HL-60/S4 treated with retinoic acid at 250 ng/mL for 4 days and 3 days (cell line): ENCODE results near the gene SLC39A11.
"Not testable (repeated sequence)": the region's sequence is repeated elsewhere in the genome, so short reads cannot be mapped to it uniquely, and the experiment has no call there.

Experiments used
- in situ Hi-C: fragments of 300-500 bp; cut with MboI; formaldehyde crosslinking; loops from 2 replicates; pipeline ENCODE4 v1.7.0; 2022; ENCODE audit warnings: low sequenced_read_pairs

The SLC39A11 gene

GRCh38 chr17:72732893-72733618 lies 359.4 kb downstream of the SLC39A11 start:
- in situ Hi-C loops, result loop anchor here (25.0 kb wide), 1 partner anchor 629 kb away; no protein-coding TSS in a partner anchor

GRCh38 chr17:72730077-72730476 lies 362.4 kb downstream of the SLC39A11 start:
- in situ Hi-C loops, result loop anchor here (25.0 kb wide), 1 partner anchor 632 kb away; no protein-coding TSS in a partner anchor

DNA sequence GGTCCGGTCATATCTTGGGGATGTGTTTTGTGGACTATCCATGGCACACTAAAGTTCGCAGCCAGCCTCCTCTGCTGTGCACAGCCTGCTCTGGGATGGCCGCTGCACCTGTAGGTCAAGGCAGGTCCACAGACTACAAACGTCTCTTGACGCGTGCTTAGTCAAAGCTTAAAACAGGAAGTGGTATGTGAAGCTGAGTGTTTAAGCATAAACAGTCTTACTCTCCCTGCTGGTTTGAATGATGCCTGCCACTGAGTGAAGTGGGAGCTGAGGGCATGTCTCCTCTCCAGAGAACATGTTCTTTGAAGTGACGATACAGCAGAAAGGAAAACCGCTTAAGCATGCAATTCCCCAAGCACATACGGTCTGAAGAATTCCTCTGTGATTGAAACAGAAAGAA lies 365.6 kb downstream of the SLC39A11 start:
- in situ Hi-C loops, result loop anchor here (10.0 to 25.0 kb wide), 2 partner anchors 458 to 635 kb away; no protein-coding TSS in a partner anchor

DNA sequence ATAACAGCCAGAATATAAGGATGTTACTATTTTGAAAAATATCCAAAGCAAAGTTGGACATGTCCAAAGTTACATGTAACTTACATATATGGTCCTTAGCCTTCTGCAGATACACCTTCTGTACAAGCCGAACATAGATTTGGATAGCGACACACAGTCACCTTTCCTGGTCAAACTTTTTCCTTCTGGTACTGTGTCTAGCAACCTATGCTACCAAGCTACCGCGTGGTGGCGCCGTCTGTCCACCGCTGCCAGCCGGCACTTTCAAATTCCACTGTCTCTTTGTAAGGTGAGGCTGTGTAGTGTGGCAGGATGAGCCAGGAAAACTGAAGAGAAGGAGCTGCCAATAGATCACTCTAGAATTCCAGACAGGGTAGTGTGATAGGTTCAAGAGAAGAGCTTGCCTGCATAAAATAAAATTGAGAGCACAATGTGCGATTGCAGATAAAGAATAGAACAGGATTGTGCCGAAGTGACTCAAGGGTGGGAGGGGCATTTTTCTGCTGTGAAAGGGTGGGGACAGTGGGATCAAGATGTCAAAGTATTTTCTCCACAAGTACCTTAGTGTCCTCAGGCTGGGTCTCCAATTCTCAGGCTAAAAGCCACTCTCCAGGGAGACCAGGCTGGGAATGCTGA lies 366.9 kb downstream of the SLC39A11 start:
- in situ Hi-C loops, result loop anchor here (10.0 to 25.0 kb wide), 2 partner anchors 459 to 637 kb away; no protein-coding TSS in a partner anchor

DNA sequence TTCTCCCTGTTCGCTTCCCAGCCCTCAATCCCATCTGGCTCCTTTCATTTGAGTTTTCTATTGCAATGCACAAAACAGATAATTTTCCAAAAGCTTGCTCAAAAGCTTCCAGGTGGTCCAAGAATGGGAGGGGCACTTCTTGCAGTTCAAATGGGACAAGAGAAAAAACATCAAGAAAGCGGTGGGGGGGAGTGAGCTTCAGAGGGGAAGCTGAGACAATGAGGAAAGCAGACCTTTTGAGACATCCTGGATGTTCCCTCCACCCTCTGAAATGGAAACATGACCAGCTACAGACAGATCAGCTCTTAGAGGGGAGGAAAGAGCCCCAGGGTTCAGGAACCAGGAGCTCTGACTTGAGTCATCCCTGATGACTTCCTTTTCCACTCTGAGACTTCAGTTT lies 368.2 kb downstream of the SLC39A11 start:
- in situ Hi-C loops, result loop anchor here (10.0 kb wide), 1 partner anchor 461 kb away; no protein-coding TSS in a partner anchor

DNA sequence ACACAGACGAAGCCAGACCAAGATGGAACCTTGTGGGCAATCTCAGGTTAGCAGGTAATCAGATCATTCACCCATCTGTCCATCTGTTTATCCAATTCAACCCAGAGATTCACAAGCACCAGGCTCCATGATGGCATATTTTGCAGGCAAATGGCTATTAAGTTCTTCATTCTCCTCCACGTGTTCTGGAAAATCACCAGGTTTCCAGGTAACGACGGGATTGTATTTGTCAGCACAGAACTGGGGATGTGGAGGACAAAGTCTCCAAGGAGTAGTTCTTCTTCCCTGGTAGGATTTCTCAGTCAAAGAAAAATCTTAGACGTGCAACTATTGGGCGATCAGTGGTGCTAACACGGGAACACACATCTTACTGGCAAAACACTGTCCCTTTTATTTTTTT lies 368.8 kb downstream of the SLC39A11 start:
- in situ Hi-C loops, result loop anchor here (10.0 kb wide), 1 partner anchor 461 kb away; no protein-coding TSS in a partner anchor

DNA sequence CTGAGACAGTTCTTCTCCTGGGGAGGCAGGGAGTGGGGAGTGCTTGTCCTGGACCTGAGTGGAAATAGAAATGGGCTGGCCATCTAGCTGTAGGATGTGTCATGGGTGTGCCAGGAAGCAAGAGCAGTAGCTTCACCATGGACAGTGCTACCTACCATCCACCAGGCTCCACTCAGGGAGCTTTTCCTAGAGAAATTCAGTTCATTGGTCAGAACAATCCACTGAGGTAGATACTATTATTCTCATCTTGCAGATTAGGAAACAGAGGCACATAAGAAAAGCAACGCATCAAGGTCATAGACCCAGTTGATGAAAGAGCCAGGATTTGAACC lies 372.0 kb downstream of the SLC39A11 start:
- in situ Hi-C loops, result loop anchor here (10.0 kb wide), 1 partner anchor 464 kb away; no protein-coding TSS in a partner anchor

DNA sequence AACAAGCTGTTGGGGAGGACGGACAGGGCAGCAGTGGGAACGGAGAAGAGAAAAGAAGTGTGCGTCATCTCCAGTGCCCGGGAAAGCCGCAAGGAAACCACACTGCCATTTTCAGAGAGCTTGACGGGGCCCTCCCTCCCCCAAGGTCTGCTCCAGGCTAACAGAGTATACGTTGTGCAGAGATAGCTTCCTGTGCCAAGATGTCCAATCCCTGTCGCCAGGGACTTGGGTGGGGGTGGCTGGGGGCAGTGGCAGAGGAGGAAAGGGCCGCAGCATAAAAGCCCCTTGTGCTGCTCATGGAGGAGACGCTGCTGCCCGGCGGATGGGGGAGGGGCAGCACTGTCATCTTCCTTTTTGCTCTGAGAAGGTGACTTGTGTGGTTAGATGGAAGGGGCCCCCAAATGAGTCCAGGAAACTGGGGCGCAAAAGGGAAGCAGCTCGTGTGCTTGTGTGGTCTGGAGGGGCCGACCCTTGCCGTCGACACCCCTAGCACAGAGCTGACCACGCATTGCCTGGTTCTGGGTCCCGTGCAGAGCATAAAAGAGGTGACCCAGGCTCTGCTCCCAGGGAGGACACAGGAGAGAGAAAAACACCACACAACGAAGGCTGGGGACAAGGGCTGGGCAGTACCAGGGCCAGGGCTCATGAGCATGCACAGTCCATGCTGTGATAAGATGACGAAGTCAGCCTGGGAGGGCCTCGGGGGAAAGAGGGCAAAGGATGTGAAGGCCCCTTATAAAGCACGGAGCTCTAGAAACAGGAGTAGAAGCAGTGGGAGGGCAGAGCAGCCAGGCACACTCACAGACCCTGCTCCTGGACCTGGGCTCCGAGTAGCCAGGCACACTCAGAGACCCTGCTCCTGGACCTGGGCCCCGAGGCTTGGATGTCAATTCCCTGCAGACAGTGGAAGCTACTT lies 372.7 kb downstream of the SLC39A11 start:
- in situ Hi-C loops, result loop anchor here (10.0 kb wide), 1 partner anchor 465 kb away; no protein-coding TSS in a partner anchor

DNA sequence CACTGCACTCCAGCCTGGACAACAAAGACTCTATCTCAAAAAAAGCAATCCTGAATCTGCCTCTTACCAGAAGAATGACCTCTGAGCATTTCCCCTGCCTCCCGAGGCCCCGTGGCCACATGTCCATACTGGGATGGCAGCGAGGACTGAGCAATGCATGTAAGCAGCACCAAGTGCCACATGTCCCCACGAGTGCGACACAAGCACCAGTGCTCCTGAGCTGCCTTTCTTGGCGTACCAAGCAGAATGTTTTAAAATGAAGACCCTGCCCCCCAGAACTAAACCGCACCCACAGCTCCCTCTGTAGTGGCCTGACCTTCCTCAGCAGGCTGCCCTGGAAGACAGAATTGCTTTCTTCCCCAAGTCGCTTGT lies 373.3 kb downstream of the SLC39A11 start:
- in situ Hi-C loops, result no loop called here

GRCh38 chr17:72717676-72718075 lies 374.8 kb downstream of the SLC39A11 start:
- in situ Hi-C loops, result no loop called here

DNA sequence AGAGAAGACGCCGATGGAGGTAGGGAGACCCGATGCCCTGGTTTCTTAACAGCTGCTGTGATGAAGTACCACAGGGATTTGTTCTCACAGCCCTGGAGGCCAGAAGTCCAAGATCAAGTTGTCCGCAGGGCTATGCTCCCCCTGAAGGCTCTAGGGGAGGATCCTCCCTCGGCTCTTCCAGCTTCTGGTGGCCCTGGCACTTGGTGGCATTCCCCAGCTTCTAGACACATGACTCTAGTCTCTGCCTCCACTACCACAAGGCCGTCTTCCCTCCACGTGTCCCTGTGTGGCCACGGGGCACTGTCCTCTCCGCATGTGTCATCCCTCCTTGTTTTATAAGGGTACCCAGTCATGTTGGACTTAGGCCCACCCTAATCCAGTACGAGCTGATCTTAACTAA lies 375.2 kb downstream of the SLC39A11 start:
- in situ Hi-C loops, result no loop called here

GRCh38 chr17:72715906-72716572 lies 376.4 kb downstream of the SLC39A11 start:
- in situ Hi-C loops, result no loop called here

- in situ Hi-C loops, result no loop called here
Observed at GRCh38 chr17:72714357-72714966, 378.0 kb downstream of the SLC39A11 start.

- in situ Hi-C loops, result no loop called here
Observed at GRCh38 chr17:72713701-72714100, 378.8 kb downstream of the SLC39A11 start.

GRCh38 chr17:72711521-72712310 lies 380.8 kb downstream of the SLC39A11 start:
- in situ Hi-C loops, result no loop called here

GRCh38 chr17:72710834-72711233 lies 381.7 kb downstream of the SLC39A11 start:
- in situ Hi-C loops, result no loop called here

DNA sequence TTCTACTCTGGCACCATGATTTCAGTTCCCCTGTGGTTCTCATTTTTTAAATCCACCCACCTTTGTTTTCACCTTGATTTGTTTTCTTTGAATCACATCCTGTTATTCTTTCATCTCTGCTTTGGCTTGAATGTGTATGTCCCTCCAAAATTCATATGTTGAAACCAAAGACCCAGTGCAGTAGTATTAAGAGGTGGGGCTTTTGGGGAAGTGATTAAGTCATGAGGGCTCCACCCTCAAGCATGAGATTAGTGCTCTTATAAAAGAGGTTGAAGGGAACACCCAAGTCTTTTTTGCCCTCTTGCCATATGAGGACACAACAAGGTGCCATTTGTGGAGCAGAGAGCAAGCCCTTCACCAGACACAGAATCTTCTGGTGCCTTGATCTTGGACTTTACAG lies 382.3 kb downstream of the SLC39A11 start:
- in situ Hi-C loops, result no loop called here

- in situ Hi-C loops, result not testable (repeated sequence)
Observed at GRCh38 chr17:72708682-72709081, 383.8 kb downstream of the SLC39A11 start.

DNA sequence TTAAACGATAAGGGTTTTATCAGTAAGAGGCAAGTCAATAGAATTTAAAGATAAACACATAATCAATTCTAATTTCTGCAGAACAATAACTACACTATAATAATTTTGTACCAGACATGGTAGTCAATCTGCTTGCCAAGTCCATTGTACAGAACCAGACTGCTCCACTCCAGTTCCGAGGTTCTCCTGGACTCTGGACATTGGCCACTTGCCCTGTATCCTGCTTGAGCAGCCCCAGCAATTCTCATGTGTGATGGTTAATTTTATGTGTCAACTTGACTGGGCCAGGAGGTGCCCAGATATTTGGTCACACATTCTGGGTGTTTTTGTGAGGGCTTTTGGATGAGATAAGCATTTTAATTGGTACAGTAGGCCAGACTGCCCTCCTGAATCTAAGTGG lies 384.6 kb downstream of the SLC39A11 start:
- in situ Hi-C loops, result no loop called here
